ENCODE data around the gene OPCML. TPM values are rescaled to one million over a fixed set of nuclear protein-coding genes. Genes with fewer than 3 reads are reported as not detected.

Gene OPCML
- total and polyA plus RNA-seq, 2 donors (not counting 1 experiment from before 2014, with no cell fraction given) = 0.99 to 2.8 TPM

- no peaks in the 10 kb centered on the region for H3K36me3 ChIP-seq (ENCODE audit: control insufficient read depth, insufficient read depth, low read length)
- no peak for TF ChIP-seq CTCF (conservative IDR thresholded peaks at IDR 0.05 in 1 of 2, IDR thresholded peaks at IDR 0.05 in 1 of 2; ENCODE audit: low read depth in 1 of 2, low read length in 2 of 2)
- TF ChIP-seq EZH2 (IDR thresholded peaks at IDR 0.05; ENCODE audit: low read length, missing control alignments) = no peak
These were observed 193.7 kb downstream of the OPCML start for GRCh38 chr11:133338588-133338987.

DNA sequence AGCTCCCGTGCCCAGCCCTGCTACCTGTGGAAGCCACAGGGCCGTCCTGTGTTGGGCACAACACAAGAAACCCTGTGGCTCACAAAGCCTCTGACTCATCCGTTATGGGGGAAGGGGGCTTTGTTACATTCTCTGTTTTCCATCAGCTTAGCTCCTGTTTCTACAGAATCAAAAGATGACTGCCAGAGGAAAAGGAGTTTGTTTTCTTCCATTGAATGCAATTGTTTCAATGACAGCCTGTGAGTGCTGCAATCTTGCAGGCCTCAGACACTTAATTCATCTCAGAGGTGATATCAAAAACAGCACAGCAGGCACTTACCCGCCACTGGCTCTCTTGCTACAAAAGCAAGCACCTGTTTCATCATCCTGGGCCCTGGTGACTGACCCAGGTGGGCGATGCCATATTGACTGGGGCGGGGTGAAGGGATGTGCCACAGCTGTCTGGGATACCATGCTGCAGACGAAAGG, 194.3 kb downstream of the OPCML start:
- Histone ChIP-seq H2AFZ (ENCODE audit: low read length) (no peak overlapping the region), H4K20me1 (ENCODE audit: control insufficient read depth, extremely low read depth, insufficient read depth, low read length) (no peaks in the 10 kb centered on the region), H3K36me3 (ENCODE audit: control insufficient read depth, insufficient read depth, low read length) (no peaks in the 10 kb centered on the region), H3K27me3 (ENCODE audit: control insufficient read depth, insufficient read depth, low read length) (no peaks in the 10 kb centered on the region), H3K4me1 (ENCODE audit: control insufficient read depth, extremely low read depth, insufficient read depth, low read length) (no peaks in the 10 kb centered on the region), H3K9me3 (ENCODE audit: control insufficient read depth, insufficient read depth, low read depth, low read length) (no peaks in the 10 kb centered on the region), H3K9ac (ENCODE audit: insufficient read depth, low read length) (no peak overlapping the region), H3K4me3 (replicated peaks in 1 of 4; ENCODE audit: control extremely low read depth in 1 of 4, insufficient read depth in 1 of 4, low read depth in 3 of 4, low read length in 4 of 4) (no peak overlapping the region), H3K27ac (ENCODE audit: insufficient read depth, low read length) (no peak overlapping the region), H3K4me2 (ENCODE audit: extremely low read depth, insufficient read depth, low read length) (no peak overlapping the region), H3K79me2 (ENCODE audit: control insufficient read depth, insufficient read depth, low read length) (no peaks in the 10 kb centered on the region)
- no peak for TF ChIP-seq CTCF (conservative IDR thresholded peaks at IDR 0.05 in 1 of 2, IDR thresholded peaks at IDR 0.05 in 1 of 2; ENCODE audit: low read depth in 1 of 2, low read length in 2 of 2)
- no peak for TF ChIP-seq EZH2 (IDR thresholded peaks at IDR 0.05; ENCODE audit: low read length, missing control alignments)
- no peak for DNase-seq (ENCODE audit: low read depth in 2 of 2)

More at GRCh38 chr11:133338588-133338987, 193.7 kb downstream of the OPCML start:
- H3K4me2 ChIP-seq (ENCODE audit: extremely low read depth, insufficient read depth, low read length) = no peak overlapping the region
- no peaks in the 10 kb centered on the region for H3K79me2 ChIP-seq (ENCODE audit: control insufficient read depth, insufficient read depth, low read length)
- no peak overlapping the region for H3K9ac ChIP-seq (ENCODE audit: insufficient read depth, low read length)
- H2AFZ ChIP-seq (ENCODE audit: low read length) = no peak overlapping the region
- no peaks in the 10 kb centered on the region for H3K9me3 ChIP-seq (ENCODE audit: control insufficient read depth, insufficient read depth, low read depth, low read length)
- DNase-seq (ENCODE audit: low read depth in 2 of 2) = no peak
- H3K4me1 ChIP-seq (ENCODE audit: control insufficient read depth, extremely low read depth, insufficient read depth, low read length) = no peaks in the 10 kb centered on the region
- H3K4me3 ChIP-seq (replicated peaks in 1 of 4; ENCODE audit: control extremely low read depth in 1 of 4, insufficient read depth in 1 of 4, low read depth in 3 of 4, low read length in 4 of 4) = no peak overlapping the region
- no peaks in the 10 kb centered on the region for H3K27me3 ChIP-seq (ENCODE audit: control insufficient read depth, insufficient read depth, low read length)
- no peaks in the 10 kb centered on the region for H4K20me1 ChIP-seq (ENCODE audit: control insufficient read depth, extremely low read depth, insufficient read depth, low read length)
- no peak overlapping the region for H3K27ac ChIP-seq (ENCODE audit: insufficient read depth, low read length)

- TF ChIP-seq EZH2 (IDR thresholded peaks at IDR 0.05; ENCODE audit: low read length, missing control alignments) (no peak), CTCF (conservative IDR thresholded peaks at IDR 0.05 in 1 of 2, IDR thresholded peaks at IDR 0.05 in 1 of 2; ENCODE audit: low read depth in 1 of 2, low read length in 2 of 2) (no peak)
- Histone ChIP-seq H3K9me3 (ENCODE audit: control insufficient read depth, insufficient read depth, low read depth, low read length) (no peaks in the 10 kb centered on the region), H4K20me1 (ENCODE audit: control insufficient read depth, extremely low read depth, insufficient read depth, low read length) (no peaks in the 10 kb centered on the region), H3K4me3 (replicated peaks in 1 of 4; ENCODE audit: control extremely low read depth in 1 of 4, insufficient read depth in 1 of 4, low read depth in 3 of 4, low read length in 4 of 4) (no peak overlapping the region), H3K4me1 (ENCODE audit: control insufficient read depth, extremely low read depth, insufficient read depth, low read length) (no peaks in the 10 kb centered on the region), H3K79me2 (ENCODE audit: control insufficient read depth, insufficient read depth, low read length) (no peaks in the 10 kb centered on the region), H3K27ac (ENCODE audit: insufficient read depth, low read length) (no peak overlapping the region), H2AFZ (ENCODE audit: low read length) (no peak overlapping the region), H3K27me3 (ENCODE audit: control insufficient read depth, insufficient read depth, low read length) (no peaks in the 10 kb centered on the region), H3K9ac (ENCODE audit: insufficient read depth, low read length) (no peak overlapping the region), H3K4me2 (ENCODE audit: extremely low read depth, insufficient read depth, low read length) (no peak overlapping the region), H3K36me3 (ENCODE audit: control insufficient read depth, insufficient read depth, low read length) (no peaks in the 10 kb centered on the region)
- DNase-seq (ENCODE audit: low read depth in 2 of 2) = no peak
These were observed 195.1 kb downstream of the OPCML start for GRCh38 chr11:133337193-133337592.
